Epithelial cell of esophagus (primary cell): ENCODE results near the gene YIF1A.
"Not testable (repeated sequence)": the region's sequence is repeated elsewhere in the genome, so short reads cannot be mapped to it uniquely, and the experiment has no call there.

Experiments used
- DNase-seq: peaks from one replicate; pipeline ENCODE4 v3.0.0; 2010; ENCODE audit warnings: low read depth
- H3K4me3 ChIP-seq: 2 replicates; pipeline ENCODE4 v1.5.1; 2011; ENCODE audit warnings: mild to moderate bottlenecking, low read length, control low read depth
- TF ChIP-seq, protein P1 (sequence below): IDR thresholded peaks from 2 replicates; pipeline ENCODE4 v1.5.1; 2011; ENCODE audit warnings: low read depth, mild to moderate bottlenecking, low read length, control low read depth, inconsistent platforms; ENCODE audit not compliant: insufficient read depth; ENCODE audit errors: missing control alignments

The YIF1A gene

DNA sequence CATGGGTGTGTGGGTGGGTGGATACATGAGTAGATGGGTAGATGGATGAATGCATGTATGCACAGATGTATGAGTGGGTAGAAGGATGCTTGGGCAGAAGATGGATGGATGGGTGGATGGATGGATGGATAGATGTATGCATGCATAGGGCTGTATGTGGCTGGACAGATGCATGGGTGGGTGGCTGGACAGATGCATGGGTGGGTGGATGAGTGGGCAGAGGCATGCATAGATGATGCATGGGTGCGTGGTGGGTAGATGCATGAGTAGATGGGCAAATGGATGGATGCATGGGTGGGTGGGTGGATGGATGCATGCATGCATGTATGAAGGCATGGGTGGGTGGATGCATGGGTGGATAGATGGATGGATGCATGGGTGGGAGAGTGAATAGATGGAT is 34.7 kb upstream of the YIF1A start:
- TF ChIP-seq, protein P1, sequence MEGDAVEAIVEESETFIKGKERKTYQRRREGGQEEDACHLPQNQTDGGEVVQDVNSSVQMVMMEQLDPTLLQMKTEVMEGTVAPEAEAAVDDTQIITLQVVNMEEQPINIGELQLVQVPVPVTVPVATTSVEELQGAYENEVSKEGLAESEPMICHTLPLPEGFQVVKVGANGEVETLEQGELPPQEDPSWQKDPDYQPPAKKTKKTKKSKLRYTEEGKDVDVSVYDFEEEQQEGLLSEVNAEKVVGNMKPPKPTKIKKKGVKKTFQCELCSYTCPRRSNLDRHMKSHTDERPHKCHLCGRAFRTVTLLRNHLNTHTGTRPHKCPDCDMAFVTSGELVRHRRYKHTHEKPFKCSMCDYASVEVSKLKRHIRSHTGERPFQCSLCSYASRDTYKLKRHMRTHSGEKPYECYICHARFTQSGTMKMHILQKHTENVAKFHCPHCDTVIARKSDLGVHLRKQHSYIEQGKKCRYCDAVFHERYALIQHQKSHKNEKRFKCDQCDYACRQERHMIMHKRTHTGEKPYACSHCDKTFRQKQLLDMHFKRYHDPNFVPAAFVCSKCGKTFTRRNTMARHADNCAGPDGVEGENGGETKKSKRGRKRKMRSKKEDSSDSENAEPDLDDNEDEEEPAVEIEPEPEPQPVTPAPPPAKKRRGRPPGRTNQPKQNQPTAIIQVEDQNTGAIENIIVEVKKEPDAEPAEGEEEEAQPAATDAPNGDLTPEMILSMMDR, result no peak
- H3K4me3 ChIP-seq, result no peak overlapping the region
- DNase-seq, result no peak

DNA sequence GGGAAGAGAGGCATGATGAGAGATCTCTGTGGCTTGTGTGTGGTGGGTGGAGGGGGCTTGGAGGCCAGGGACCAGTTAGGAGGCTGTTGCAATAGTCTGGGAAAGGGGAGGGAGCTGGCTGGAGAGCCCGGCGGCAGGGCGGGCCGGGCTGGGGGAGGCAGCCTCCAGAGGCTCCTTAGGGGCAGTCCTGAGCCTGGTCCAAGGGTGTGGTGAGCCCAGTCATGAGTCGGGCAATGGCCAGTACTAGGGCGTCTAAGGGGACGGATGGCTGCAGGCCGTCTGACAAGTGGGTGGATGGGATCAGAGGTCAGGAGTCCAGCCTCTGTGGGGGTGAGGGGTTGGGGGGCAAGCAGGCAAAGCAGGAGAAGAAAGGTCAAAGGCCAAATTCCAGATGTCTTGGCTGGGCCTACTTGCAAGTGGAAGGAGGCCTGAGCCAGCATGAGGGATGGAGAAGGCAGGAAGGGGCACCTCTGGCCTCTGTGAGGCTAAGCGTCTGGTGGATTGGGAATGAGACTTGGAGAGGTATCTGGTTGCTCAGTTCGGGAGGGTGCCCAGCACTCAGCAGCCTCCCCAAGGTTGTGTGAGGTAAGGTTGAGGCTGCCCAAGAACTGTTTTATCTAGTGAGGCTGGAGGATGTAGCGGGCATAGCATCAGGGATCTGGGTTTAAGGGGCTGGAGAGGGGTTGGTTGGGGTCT is 33.9 kb upstream of the YIF1A start:
- TF ChIP-seq, protein P1, result no peak
- DNase-seq, result no peak

DNA sequence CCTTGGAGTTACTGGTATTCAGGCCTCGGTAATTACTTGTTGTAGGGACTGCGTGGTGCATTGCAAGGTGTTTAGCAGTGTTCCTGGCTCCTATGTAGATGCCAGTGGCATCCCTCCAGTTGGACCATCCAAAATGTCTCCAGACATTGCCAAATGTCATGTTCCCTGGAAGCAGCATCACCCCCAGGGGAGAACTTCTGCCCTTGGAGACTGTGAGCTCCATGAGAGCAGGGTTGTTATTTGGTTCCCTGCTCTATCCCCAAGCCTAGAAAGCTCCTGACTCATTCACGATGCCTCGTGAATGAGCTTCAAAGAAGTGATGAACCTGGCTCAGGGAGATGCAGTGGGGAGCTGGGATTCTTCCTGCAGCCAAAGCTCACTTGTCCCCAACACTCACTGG is 32.7 kb upstream of the YIF1A start:
- H3K4me3 ChIP-seq, result no peak overlapping the region
- DNase-seq, result no peak
- TF ChIP-seq, protein P1, result no peak

More for the DNA sequence above, 33.9 kb upstream of the YIF1A start:
- no peak overlapping the region for H3K4me3 ChIP-seq

DNA sequence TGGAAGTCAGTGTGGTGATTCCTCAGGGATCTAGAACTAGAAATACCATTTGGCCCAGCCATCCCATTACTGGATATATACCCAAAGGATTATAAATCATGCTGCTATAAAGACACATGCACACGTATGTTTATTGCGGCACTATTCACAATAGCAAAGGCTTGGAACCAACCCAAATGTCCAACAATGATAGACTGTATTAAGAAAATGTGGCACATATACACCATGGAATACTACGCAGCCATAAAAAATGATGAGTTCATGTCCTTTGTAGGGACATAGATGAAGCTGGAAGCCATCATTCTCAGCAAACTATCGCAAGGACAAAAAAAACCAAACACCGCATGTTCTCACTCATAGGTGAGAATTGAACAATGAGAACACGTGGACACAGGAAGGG is 31.8 kb upstream of the YIF1A start:
- H3K4me3 ChIP-seq, DNase-seq: not testable (repeated sequence)

DNA sequence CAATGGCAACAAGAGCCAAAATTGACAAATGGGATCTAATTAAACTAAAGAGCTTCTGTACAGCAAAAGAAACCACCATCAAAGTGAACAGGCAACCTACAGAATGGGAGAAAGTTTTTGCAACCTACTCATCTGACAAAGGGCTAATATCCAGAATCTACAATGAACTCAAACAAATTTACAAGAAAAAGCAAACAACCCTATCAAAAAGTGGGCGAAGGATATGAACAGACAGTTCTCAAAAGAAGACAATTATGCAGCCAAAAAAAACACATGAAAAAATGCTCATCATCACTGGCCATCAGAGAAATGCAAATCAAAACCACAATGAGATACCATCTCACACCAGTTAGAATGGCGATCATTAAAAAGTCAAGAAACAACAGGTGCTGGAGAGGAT is 31.3 kb upstream of the YIF1A start:
- DNase-seq, H3K4me3 ChIP-seq: not testable (repeated sequence)

DNA sequence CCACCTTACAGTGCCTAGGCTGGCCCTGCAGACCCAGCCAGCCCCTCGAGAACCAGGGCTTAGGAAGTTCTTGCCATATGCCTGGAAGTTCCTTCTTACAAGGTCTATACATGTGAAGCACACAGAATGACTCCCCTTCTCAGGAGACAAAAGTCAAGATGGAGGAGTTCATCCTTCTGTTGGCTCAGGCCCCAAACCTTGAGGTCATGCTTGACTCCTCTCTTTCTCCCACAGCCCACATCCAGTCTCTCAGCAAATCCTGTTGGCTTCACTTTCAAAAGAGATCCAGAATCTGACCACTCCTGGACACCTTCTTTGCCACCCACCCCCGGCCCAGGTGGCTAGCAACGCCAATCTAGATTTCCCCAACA is 29.6 kb upstream of the YIF1A start:
- DNase-seq, result no peak
- TF ChIP-seq, protein P1, result no peak
- no peak overlapping the region for H3K4me3 ChIP-seq

DNA sequence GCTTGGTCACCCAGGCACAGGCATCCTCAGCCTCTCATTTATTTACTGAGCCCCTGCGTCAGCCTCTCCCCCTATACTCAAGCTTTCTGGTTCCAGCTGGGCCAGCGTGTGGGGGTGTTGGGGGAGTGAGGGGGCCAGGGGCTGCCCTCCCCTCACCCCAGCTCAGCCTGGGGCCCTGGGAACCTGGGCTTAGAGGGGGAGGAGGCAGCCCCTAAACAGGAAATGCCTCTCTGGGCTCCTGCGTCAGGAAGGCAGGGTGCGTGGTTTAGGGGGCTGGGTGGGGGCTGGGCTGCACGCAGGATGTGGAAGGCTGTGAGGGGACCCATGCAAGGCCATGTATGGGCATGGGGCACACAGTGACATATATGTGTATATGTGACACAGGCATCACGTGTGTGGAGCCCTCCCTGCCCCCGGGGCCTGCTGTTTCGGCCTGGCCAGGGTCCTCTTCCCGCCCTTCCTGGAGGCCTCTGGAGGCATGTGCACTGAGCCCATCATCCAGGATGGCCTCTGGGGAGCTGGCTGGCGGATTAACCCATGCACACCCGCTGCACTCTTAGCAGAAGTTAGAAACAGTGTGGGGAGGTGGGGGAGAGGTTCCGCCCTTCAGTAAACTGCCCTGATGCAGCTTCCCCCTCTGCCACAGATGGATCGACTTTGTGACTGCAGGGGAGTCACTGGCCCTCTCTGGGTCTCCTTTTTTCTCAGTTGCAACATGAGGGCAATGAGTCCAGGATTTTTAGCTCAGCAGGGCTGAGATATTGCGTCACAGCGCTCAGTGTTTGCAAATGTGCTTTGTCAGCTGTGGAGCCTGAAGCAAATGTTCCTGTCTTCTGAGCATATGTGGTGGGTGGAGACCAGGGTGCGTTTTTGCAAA is 29.0 kb upstream of the YIF1A start:
- TF ChIP-seq, protein P1, result no peak
- no peak overlapping the region for H3K4me3 ChIP-seq
- DNase-seq, result peak; percentile 79

DNA sequence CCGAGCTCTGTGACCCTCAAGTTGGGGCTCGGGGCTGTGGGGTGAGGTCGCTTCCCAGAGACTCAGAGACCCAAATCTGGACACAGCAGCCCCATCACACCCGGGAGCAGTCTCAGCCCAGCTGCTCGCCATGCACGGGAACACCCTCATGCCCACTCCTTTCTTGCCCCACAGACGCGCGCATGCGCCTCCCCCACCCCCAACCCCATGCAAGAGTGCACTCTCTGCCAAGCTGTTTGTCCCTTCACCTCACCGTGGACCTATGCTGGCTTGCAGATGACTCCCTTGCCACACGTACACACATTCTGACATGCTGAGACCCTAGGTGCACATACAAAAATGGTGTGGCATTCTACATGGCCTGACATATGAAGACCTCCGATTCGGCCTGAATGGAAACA is 28.4 kb upstream of the YIF1A start:
- TF ChIP-seq, protein P1, result no peak
- no peak overlapping the region for H3K4me3 ChIP-seq
- DNase-seq, result no peak
